ENCODE results near the gene TMEM135. TPM values are rescaled to one million over a fixed set of nuclear protein-coding genes. Genes with fewer than 3 reads are reported as not detected.

Gene TMEM135
- total RNA-seq, 1 experiment from 2014 or later, result 70.3 TPM

GRCh38 chr11:87259736-87260135, 222.0 kb downstream of the TMEM135 start:
- intact Hi-C loops (cut with micrococcal nuclease; ENCODE audit: unreplicated experiment), result loop anchor here (5.0 kb wide), 1 partner anchor 62 kb away; no protein-coding TSS in a partner anchor
- Histone ChIP-seq H3K36me3 (ENCODE audit: insufficient read depth, low read length, poor library complexity, severe bottlenecking) (peaks cover 4% of the 10 kb centered on the region), H3K27me3 (replicated peaks; ENCODE audit: insufficient read depth, low read depth, low read length, poor library complexity) (no peaks in the 10 kb centered on the region), H3K4me3 (ENCODE audit: low read depth, low read length, poor library complexity, severe bottlenecking) (no peak overlapping the region), H3K4me1 (ENCODE audit: insufficient read depth, low read length, poor library complexity, severe bottlenecking) (peaks cover 64% of the 10 kb centered on the region), H3K9me3 (ENCODE audit: low read depth, low read length, poor library complexity, severe bottlenecking) (no peaks in the 10 kb centered on the region), H3K27ac (ENCODE audit: low read depth, low read length, poor library complexity, severe bottlenecking) (peak overlapping the region; percentile 55)
- no TSS peak for BruUV-seq (replicated peaks)
- peak; percentile 60 for DNase-seq (ENCODE audit: low spot score)
- POLR2A ChIA-PET (ENCODE audit: low non-redundant PET), result no interaction called here
- CTCF ChIA-PET, result no interaction called here
- no peak for TF ChIP-seq EZH2 (IDR thresholded peaks at IDR 0.05; ENCODE audit: borderline replicate concordance, low read depth, low read length, poor library complexity, severe bottlenecking)
- no peak for TF ChIP-seq CTCF (conservative IDR thresholded peaks at IDR 0.05; ENCODE audit: low read depth, low read length)

- H3K27ac ChIP-seq (ENCODE audit: low read depth, low read length, poor library complexity, severe bottlenecking), result peak overlapping the region; percentile 55
- POLR2A ChIA-PET (ENCODE audit: low non-redundant PET), result no interaction called here
- H3K36me3 ChIP-seq (ENCODE audit: insufficient read depth, low read length, poor library complexity, severe bottlenecking), result peaks cover 4% of the 10 kb centered on the region
- CTCF ChIA-PET, result no interaction called here
- intact Hi-C loops (cut with micrococcal nuclease; ENCODE audit: unreplicated experiment), result loop anchor here (5.0 kb wide), 1 partner anchor 64 kb away; no protein-coding TSS in a partner anchor
- no peaks in the 10 kb centered on the region for H3K27me3 ChIP-seq (replicated peaks; ENCODE audit: insufficient read depth, low read depth, low read length, poor library complexity)
- BruUV-seq (replicated peaks), result no TSS peak
- no peak overlapping the region for H3K4me3 ChIP-seq (ENCODE audit: low read depth, low read length, poor library complexity, severe bottlenecking)
- DNase-seq (ENCODE audit: low spot score), result peak; percentile 82
- H3K9me3 ChIP-seq (ENCODE audit: low read depth, low read length, poor library complexity, severe bottlenecking), result no peaks in the 10 kb centered on the region
- TF ChIP-seq CTCF (conservative IDR thresholded peaks at IDR 0.05; ENCODE audit: low read depth, low read length), result no peak
- TF ChIP-seq EZH2 (IDR thresholded peaks at IDR 0.05; ENCODE audit: borderline replicate concordance, low read depth, low read length, poor library complexity, severe bottlenecking), result no peak
- H3K4me1 ChIP-seq (ENCODE audit: insufficient read depth, low read length, poor library complexity, severe bottlenecking), result peaks cover 75% of the 10 kb centered on the region
These were observed 223.1 kb downstream of the TMEM135 start for GRCh38 chr11:87260811-87261210.

- no peaks in the 10 kb centered on the region for H3K9me3 ChIP-seq (ENCODE audit: low read depth, low read length, poor library complexity, severe bottlenecking)
- BruUV-seq (replicated peaks), result no TSS peak
- DNase-seq (ENCODE audit: low spot score), result no peak
- POLR2A ChIA-PET (ENCODE audit: low non-redundant PET), result no interaction called here
- peak overlapping the region; percentile 8 for H3K27ac ChIP-seq (ENCODE audit: low read depth, low read length, poor library complexity, severe bottlenecking)
- no peaks in the 10 kb centered on the region for H3K27me3 ChIP-seq (replicated peaks; ENCODE audit: insufficient read depth, low read depth, low read length, poor library complexity)
- H3K36me3 ChIP-seq (ENCODE audit: insufficient read depth, low read length, poor library complexity, severe bottlenecking), result no peaks in the 10 kb centered on the region
- no peak overlapping the region for H3K4me3 ChIP-seq (ENCODE audit: low read depth, low read length, poor library complexity, severe bottlenecking)
- peaks cover 83% of the 10 kb centered on the region for H3K4me1 ChIP-seq (ENCODE audit: insufficient read depth, low read length, poor library complexity, severe bottlenecking)
- CTCF ChIA-PET, result interaction anchor here (0.5 kb wide), 1 partner anchor 324 kb away, joined by 3 read pairs; no protein-coding TSS in a partner anchor
- intact Hi-C loops (cut with micrococcal nuclease; ENCODE audit: unreplicated experiment), result loop anchor here (5.0 kb wide), 1 partner anchor 66 kb away; no protein-coding TSS in a partner anchor
- TF ChIP-seq EZH2 (IDR thresholded peaks at IDR 0.05; ENCODE audit: borderline replicate concordance, low read depth, low read length, poor library complexity, severe bottlenecking) (no peak), CTCF (conservative IDR thresholded peaks at IDR 0.05; ENCODE audit: low read depth, low read length) (no peak)
These were observed 225.6 kb downstream of the TMEM135 start for GRCh38 chr11:87263264-87263838.
